ENCODE results near the gene GPATCH4.
A peak's percentile ranks its signal among the peaks of the same experiment; 100 is the strongest.

Gene GPATCH4

DNA sequence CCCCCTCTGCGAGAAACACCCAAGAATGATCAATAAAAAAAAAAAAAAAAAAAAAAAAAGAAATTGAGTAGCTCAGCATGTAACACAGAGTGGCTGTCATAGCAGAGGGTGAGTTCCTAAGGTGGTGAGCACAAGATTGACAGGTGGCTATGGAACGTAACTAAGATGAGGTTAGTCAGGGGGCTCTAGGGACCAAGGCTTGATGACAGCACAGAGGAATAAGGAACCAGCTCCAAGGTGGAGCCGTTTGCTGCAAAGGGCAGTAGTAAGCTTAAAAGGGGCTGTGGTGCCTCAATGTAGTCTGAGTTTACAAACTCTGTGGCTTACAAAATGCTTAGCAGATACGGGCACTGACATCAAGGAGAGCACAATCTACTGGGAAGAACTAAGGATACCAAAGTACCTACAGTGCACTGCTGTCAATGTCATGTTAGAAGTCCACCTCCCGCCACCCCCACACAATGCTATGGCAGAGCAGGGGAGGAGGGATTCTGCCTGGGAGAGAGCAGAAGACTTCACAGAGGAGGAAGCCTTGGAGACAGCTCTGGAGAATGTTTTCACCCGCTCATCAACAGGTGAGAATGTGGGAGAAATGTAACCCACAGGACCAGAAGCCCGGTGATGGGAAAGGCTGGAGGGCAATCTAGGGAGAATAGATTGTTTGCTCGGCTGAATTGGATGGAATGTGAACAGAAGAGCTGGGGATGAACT is 42.0 kb downstream of the GPATCH4 start:
- no peak overlapping the region for H3K18ac ChIP-seq (ENCODE audit: low read length)
- H2AFZ ChIP-seq (ENCODE audit: insufficient read depth, low read length, poor library complexity): no peak overlapping the region
- H3K27ac ChIP-seq (ENCODE audit: low read depth, low read length): no peak overlapping the region
- peak overlapping the region; percentile 26 for H3K9ac ChIP-seq (ENCODE audit: low read length)
- H3K79me1 ChIP-seq (ENCODE audit: low read length): no peaks in the 10 kb centered on the region
- peaks cover 2% of the 10 kb centered on the region for H3K79me2 ChIP-seq (ENCODE audit: control insufficient read depth, insufficient read depth, low read length, poor library complexity)
- no peak overlapping the region for H2AK5ac ChIP-seq (ENCODE audit: low read length)
- no peak overlapping the region for H3K14ac ChIP-seq (ENCODE audit: low read length)
- H3K4me1 ChIP-seq (ENCODE audit: control insufficient read depth in 1 of 2, insufficient read depth in 2 of 2, low read length in 2 of 2): peaks cover 13 to 15% of the 10 kb centered on the region in 2 experiments
- no peak overlapping the region for H2BK120ac ChIP-seq (ENCODE audit: insufficient read depth, low read length, poor library complexity)
- DNase-seq: peak; percentile 91 to 96
- no peak overlapping the region for H4K8ac ChIP-seq (ENCODE audit: low read depth, low read length)
- no peak overlapping the region for H3K4me3 ChIP-seq (ENCODE audit: low read depth, low read length)
- H2BK5ac ChIP-seq (ENCODE audit: low read depth, low read length, poor library complexity): no peak overlapping the region
- no peak overlapping the region for H2BK12ac ChIP-seq (ENCODE audit: low read length)
- no peaks in the 10 kb centered on the region for H3K27me3 ChIP-seq (ENCODE audit: insufficient read depth, low read length)
- H3K23ac ChIP-seq (ENCODE audit: low read length): no peak overlapping the region
- WGBS (ENCODE audit: extremely low coverage, insufficient coverage, insufficient read length): no CpG with 5 or more reads among the region's 8 CpGs
- no peak overlapping the region for H3K4me2 ChIP-seq (ENCODE audit: low read length)
- no peak overlapping the region for H3K4ac ChIP-seq (ENCODE audit: low read depth, low read length)
- no peak overlapping the region for H4K12ac ChIP-seq (ENCODE audit: low read depth, low read length)
- H3K9me3 ChIP-seq (ENCODE audit: insufficient read depth, low read depth, low read length): no peaks in the 10 kb centered on the region
- peaks cover 41 to 49% of the 10 kb centered on the region in 2 experiments for H3K36me3 ChIP-seq (ENCODE audit: control insufficient read depth in 1 of 2, insufficient read depth in 2 of 2, low read length in 2 of 2)
- H4K91ac ChIP-seq (ENCODE audit: low read depth, low read length): no peak overlapping the region

DNA sequence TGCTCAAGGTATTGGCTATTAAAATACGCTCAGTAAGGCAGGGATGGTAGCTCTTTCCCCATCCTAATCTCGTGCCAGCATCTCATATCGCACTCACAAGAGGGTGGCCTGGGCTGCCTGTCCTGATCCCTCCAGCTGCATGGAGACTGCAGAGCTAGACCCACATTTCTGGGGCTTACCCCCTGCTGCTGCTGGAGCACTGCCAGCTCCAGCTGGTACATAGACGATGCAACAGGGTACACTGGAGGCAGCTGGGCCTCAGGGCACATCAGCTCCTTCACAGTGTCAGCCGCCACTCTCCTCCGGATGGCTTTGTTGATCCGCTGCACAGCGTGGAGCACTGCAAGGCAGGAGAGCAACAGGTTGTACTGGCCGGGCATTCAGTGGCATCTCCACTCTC is 44.9 kb downstream of the GPATCH4 start:
- DNase-seq: no peak
- Histone ChIP-seq H3K23ac (ENCODE audit: low read length) (no peak overlapping the region), H3K4me2 (ENCODE audit: low read length) (no peak overlapping the region), H3K36me3 (ENCODE audit: control insufficient read depth in 1 of 2, insufficient read depth in 2 of 2, low read length in 2 of 2) (peaks cover 31 to 37% of the 10 kb centered on the region in 2 experiments), H3K9ac (ENCODE audit: low read length) (no peak overlapping the region), H3K27ac (ENCODE audit: low read depth, low read length) (no peak overlapping the region), H2BK5ac (ENCODE audit: low read depth, low read length, poor library complexity) (no peak overlapping the region), H3K4me1 (ENCODE audit: control insufficient read depth in 1 of 2, insufficient read depth in 2 of 2, low read length in 2 of 2) (peaks cover 18% of the 10 kb centered on the region in 2 experiments), H2AK5ac (ENCODE audit: low read length) (no peak overlapping the region), H4K8ac (ENCODE audit: low read depth, low read length) (no peak overlapping the region), H2BK12ac (ENCODE audit: low read length) (no peak overlapping the region), H3K4ac (ENCODE audit: low read depth, low read length) (no peak overlapping the region), H2AFZ (ENCODE audit: insufficient read depth, low read length, poor library complexity) (no peak overlapping the region), H3K18ac (ENCODE audit: low read length) (no peak overlapping the region), H3K27me3 (ENCODE audit: insufficient read depth, low read length) (no peaks in the 10 kb centered on the region), H3K79me1 (ENCODE audit: low read length) (no peaks in the 10 kb centered on the region), H3K14ac (ENCODE audit: low read length) (no peak overlapping the region), H2BK120ac (ENCODE audit: insufficient read depth, low read length, poor library complexity) (no peak overlapping the region), H3K79me2 (ENCODE audit: control insufficient read depth, insufficient read depth, low read length, poor library complexity) (peaks cover 2% of the 10 kb centered on the region), H3K4me3 (ENCODE audit: low read depth, low read length) (no peak overlapping the region), H3K9me3 (ENCODE audit: insufficient read depth, low read depth, low read length) (no peaks in the 10 kb centered on the region), H4K12ac (ENCODE audit: low read depth, low read length) (no peak overlapping the region), H4K91ac (ENCODE audit: low read depth, low read length) (no peak overlapping the region)
- WGBS (ENCODE audit: extremely low coverage, insufficient coverage, insufficient read length): no CpG with 5 or more reads among the region's 9 CpGs

DNA sequence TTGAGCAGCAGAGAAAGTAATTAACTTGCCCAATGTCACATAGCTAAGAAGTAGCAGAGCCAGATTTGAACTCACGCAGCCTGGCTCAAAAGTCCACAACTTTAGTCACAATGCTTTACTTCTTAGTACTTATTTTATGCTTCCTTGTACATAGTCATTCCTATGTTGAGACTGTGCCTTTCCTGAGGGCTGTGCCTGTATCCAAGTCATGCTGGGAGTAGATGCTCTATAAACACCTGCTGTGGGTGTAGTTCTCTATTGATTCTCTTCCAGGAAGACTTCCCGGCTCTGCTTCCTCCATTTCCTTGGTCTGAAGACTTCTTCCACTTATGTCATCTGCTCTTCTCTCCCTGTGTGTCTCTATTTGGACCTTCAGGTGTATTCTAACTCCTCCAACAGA is 45.6 kb downstream of the GPATCH4 start:
- H2BK5ac ChIP-seq (ENCODE audit: low read depth, low read length, poor library complexity): no peak overlapping the region
- no CpG with 5 or more reads among the region's 2 CpGs for WGBS (ENCODE audit: extremely low coverage, insufficient coverage, insufficient read length)
- peaks cover 1% of the 10 kb centered on the region for H3K79me2 ChIP-seq (ENCODE audit: control insufficient read depth, insufficient read depth, low read length, poor library complexity)
- no peak overlapping the region for H2BK12ac ChIP-seq (ENCODE audit: low read length)
- H3K4me2 ChIP-seq (ENCODE audit: low read length): no peak overlapping the region
- no peak overlapping the region for H3K18ac ChIP-seq (ENCODE audit: low read length)
- no peak overlapping the region for H3K23ac ChIP-seq (ENCODE audit: low read length)
- no peaks in the 10 kb centered on the region for H3K27me3 ChIP-seq (ENCODE audit: insufficient read depth, low read length)
- H2AFZ ChIP-seq (ENCODE audit: insufficient read depth, low read length, poor library complexity): no peak overlapping the region
- H4K91ac ChIP-seq (ENCODE audit: low read depth, low read length): no peak overlapping the region
- no peak overlapping the region for H2BK120ac ChIP-seq (ENCODE audit: insufficient read depth, low read length, poor library complexity)
- H3K79me1 ChIP-seq (ENCODE audit: low read length): no peaks in the 10 kb centered on the region
- no peak overlapping the region for H4K8ac ChIP-seq (ENCODE audit: low read depth, low read length)
- H3K4me3 ChIP-seq (ENCODE audit: low read depth, low read length): no peak overlapping the region
- no peaks in the 10 kb centered on the region for H3K9me3 ChIP-seq (ENCODE audit: insufficient read depth, low read depth, low read length)
- H3K9ac ChIP-seq (ENCODE audit: low read length): no peak overlapping the region
- H3K4ac ChIP-seq (ENCODE audit: low read depth, low read length): no peak overlapping the region
- no peak overlapping the region for H2AK5ac ChIP-seq (ENCODE audit: low read length)
- H3K4me1 ChIP-seq (ENCODE audit: control insufficient read depth in 1 of 2, insufficient read depth in 2 of 2, low read length in 2 of 2): peaks cover 14 to 15% of the 10 kb centered on the region in 2 experiments
- DNase-seq: no peak
- H3K14ac ChIP-seq (ENCODE audit: low read length): no peak overlapping the region
- no peak overlapping the region for H4K12ac ChIP-seq (ENCODE audit: low read depth, low read length)
- H3K27ac ChIP-seq (ENCODE audit: low read depth, low read length): no peak overlapping the region
- peaks cover 34 to 38% of the 10 kb centered on the region in 2 experiments for H3K36me3 ChIP-seq (ENCODE audit: control insufficient read depth in 1 of 2, insufficient read depth in 2 of 2, low read length in 2 of 2)

DNA sequence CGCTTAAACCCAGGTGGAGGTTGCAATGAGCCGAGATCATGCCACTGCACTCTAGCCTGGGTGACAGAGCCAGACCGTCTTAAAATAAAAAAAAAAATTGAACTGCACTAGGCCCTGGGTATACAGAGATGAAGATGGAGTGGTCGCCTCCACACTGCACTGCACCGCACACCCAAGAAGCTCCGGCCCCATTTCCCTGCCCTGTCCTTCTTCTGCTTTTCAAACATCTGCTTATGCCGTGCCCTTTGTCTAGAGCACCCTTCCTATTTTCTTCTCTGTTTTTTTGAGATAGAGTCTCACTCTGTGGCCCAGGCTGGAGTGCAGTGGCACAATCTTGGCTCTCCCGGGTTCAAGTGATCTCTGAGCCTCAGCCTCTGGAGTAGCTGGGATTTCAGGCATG is 46.3 kb downstream of the GPATCH4 start:
- no peak overlapping the region for H3K4me2 ChIP-seq (ENCODE audit: low read length)
- H2BK5ac ChIP-seq (ENCODE audit: low read depth, low read length, poor library complexity): no peak overlapping the region
- no peak overlapping the region for H3K9ac ChIP-seq (ENCODE audit: low read length)
- H2AFZ ChIP-seq (ENCODE audit: insufficient read depth, low read length, poor library complexity): no peak overlapping the region
- no peak overlapping the region for H3K27ac ChIP-seq (ENCODE audit: low read depth, low read length)
- H3K9me3 ChIP-seq (ENCODE audit: insufficient read depth, low read depth, low read length): no peaks in the 10 kb centered on the region
- H2BK12ac ChIP-seq (ENCODE audit: low read length): no peak overlapping the region
- DNase-seq: no peak
- no peak overlapping the region for H3K4ac ChIP-seq (ENCODE audit: low read depth, low read length)
- no peak overlapping the region for H3K4me3 ChIP-seq (ENCODE audit: low read depth, low read length)
- H3K79me1 ChIP-seq (ENCODE audit: low read length): no peaks in the 10 kb centered on the region
- H3K23ac ChIP-seq (ENCODE audit: low read length): no peak overlapping the region
- H3K79me2 ChIP-seq (ENCODE audit: control insufficient read depth, insufficient read depth, low read length, poor library complexity): no peaks in the 10 kb centered on the region
- H3K14ac ChIP-seq (ENCODE audit: low read length): no peak overlapping the region
- peaks cover 9 to 10% of the 10 kb centered on the region in 2 experiments for H3K4me1 ChIP-seq (ENCODE audit: control insufficient read depth in 1 of 2, insufficient read depth in 2 of 2, low read length in 2 of 2)
- no peak overlapping the region for H4K12ac ChIP-seq (ENCODE audit: low read depth, low read length)
- H2AK5ac ChIP-seq (ENCODE audit: low read length): no peak overlapping the region
- H3K36me3 ChIP-seq (ENCODE audit: control insufficient read depth in 1 of 2, insufficient read depth in 2 of 2, low read length in 2 of 2): peaks cover 32 to 43% of the 10 kb centered on the region in 2 experiments
- no CpG with 5 or more reads among the region's 8 CpGs for WGBS (ENCODE audit: extremely low coverage, insufficient coverage, insufficient read length)
- no peak overlapping the region for H3K18ac ChIP-seq (ENCODE audit: low read length)
- H4K8ac ChIP-seq (ENCODE audit: low read depth, low read length): no peak overlapping the region
- no peaks in the 10 kb centered on the region for H3K27me3 ChIP-seq (ENCODE audit: insufficient read depth, low read length)
- no peak overlapping the region for H2BK120ac ChIP-seq (ENCODE audit: insufficient read depth, low read length, poor library complexity)
- no peak overlapping the region for H4K91ac ChIP-seq (ENCODE audit: low read depth, low read length)
